K562 (cell line): ENCODE results near the gene ANKS3. TPM values are rescaled to one million over a fixed set of nuclear protein-coding genes. Genes with fewer than 3 reads are reported as not detected.

Experiments used
- ATAC-seq: fragments of 200-7000 bp; cut with Tn5 transposase; 3 replicates; pipeline ENCODE4 v1.9.1; 2020; ENCODE audit warnings: moderate library complexity
- BruUV-seq: library from RNA; stranded (reverse); fragments of 400-500 nt; replicated peaks from 2 replicates; lab custom pipeline; 2021; lab: Mats Ljungman, UMichigan
- CTCF ChIA-PET: fragments of 300-600 bp; formaldehyde crosslinking; extraction: SDS; loops from one replicate; lab custom pipeline; 2021; ENCODE audit warnings: low intra/inter-chr PET ratio; lab: Yijun Ruan, JAX
- POLR2A ChIA-PET: fragments of 300-600, 350-650 bp; sonication (Branson Sonifier 250); formaldehyde crosslinking; extraction: SDS; loops from one replicate; lab custom pipeline; 2021; ENCODE audit warnings: antibody characterized with exemption, inconsistent platforms; lab: Yijun Ruan, JAX
- DNase-seq, 4 experiments: peaks; one replicate each; pipeline versions ENCODE4 v3.0.0 to v3.0.0-alpha.2; 2011 to 2018; ENCODE audit warnings: low spot score in 3 of 4, mixed read lengths in 3 of 4; ENCODE audit errors: extremely low read depth in 1 of 4
- FAIRE-seq: peaks from 2 replicates; lab custom pipeline; 2011; peaks lifted over from hg19 to GRCh38; lab: Jason Lieb, UNC
- H2AFZ ChIP-seq: 2 replicates; pipeline ENCODE4 v1.6.0; 2011; ENCODE audit warnings: low read depth, low read length, control low read depth, inconsistent platforms
- H3K27ac ChIP-seq: fragments of 200-600 bp; 3 replicates; pipeline ENCODE4 v1.8.0; 2011; ENCODE audit warnings: low read depth, mild to moderate bottlenecking, control low read depth, inconsistent platforms, low read length, moderate library complexity, mixed read lengths; ENCODE audit errors: extremely low read depth
- H3K27me3 ChIP-seq, 2 experiments: fragments of 300-600 bp in 1 of 2; 2 replicates in 1 of 2; 3 replicates in 1 of 2; pipeline versions ENCODE4 v1.6.0 to v1.8.0; 2011; ENCODE audit warnings: inconsistent platforms in 2 of 2, low read length in 2 of 2, mild to moderate bottlenecking in 1 of 2, mixed read lengths in 1 of 2, moderate library complexity in 1 of 2; ENCODE audit not compliant: control insufficient read depth in 2 of 2, insufficient read depth in 2 of 2
- H3K36me3 ChIP-seq: fragments of 300-600 bp; 3 replicates; pipeline ENCODE4 v1.8.0; 2011; ENCODE audit warnings: mild to moderate bottlenecking, low read length, inconsistent platforms; ENCODE audit not compliant: control insufficient read depth, insufficient read depth
- H3K4me1 ChIP-seq, 2 experiments: fragments of 200-600 bp in 1 of 2; replicated peaks in 1 of 2; 2 replicates in 1 of 2; 3 replicates in 1 of 2; pipeline versions ENCODE4 v1.5.1 to v1.8.0; 2011; ENCODE audit warnings: inconsistent platforms in 2 of 2, low read length in 2 of 2, mild to moderate bottlenecking in 1 of 2, mixed read lengths in 1 of 2, moderate library complexity in 1 of 2; ENCODE audit not compliant: control insufficient read depth in 2 of 2, insufficient read depth in 2 of 2
- H3K4me2 ChIP-seq: 2 replicates; pipeline ENCODE4 v1.6.1; 2011; ENCODE audit warnings: low read length, control low read depth, inconsistent platforms, mixed read lengths; ENCODE audit not compliant: insufficient read depth
- H3K4me3 ChIP-seq: fragments of 200-600 bp; sonication (generic), shearing (Covaris generic); 2 replicates; pipeline ENCODE4 v1.5.1; 2016; ENCODE audit warnings: control low read depth, inconsistent platforms
- H3K79me2 ChIP-seq: fragments of 200-600 bp; 3 replicates; pipeline ENCODE4 v1.8.0; 2011; ENCODE audit warnings: low read length, inconsistent platforms; ENCODE audit not compliant: control insufficient read depth, insufficient read depth
- H3K9ac ChIP-seq, 2 experiments: 2 replicates each; pipeline versions ENCODE4 v1.6.0 to v1.6.1; 2011; ENCODE audit warnings: low read depth in 2 of 2, low read length in 2 of 2, control low read depth in 1 of 2, inconsistent platforms in 1 of 2, mild to moderate bottlenecking in 1 of 2, mixed read lengths in 1 of 2; ENCODE audit not compliant: insufficient read depth in 1 of 2
- H3K9me1 ChIP-seq: one replicate; pipeline ENCODE4 v1.6.0; 2011; ENCODE audit warnings: inconsistent platforms, mild to moderate bottlenecking, low read length, moderate library complexity; ENCODE audit not compliant: control insufficient read depth, insufficient read depth
- H3K9me3 ChIP-seq: replicated peaks from 2 replicates; pipeline ENCODE4 v1.5.1; 2011; ENCODE audit warnings: low read depth, low read length, inconsistent platforms; ENCODE audit not compliant: control insufficient read depth, insufficient read depth
- H4K20me1 ChIP-seq: replicated peaks from 2 replicates; pipeline ENCODE4 v1.6.1; 2011; ENCODE audit warnings: low read length, inconsistent platforms, mixed read lengths; ENCODE audit not compliant: control insufficient read depth, insufficient read depth
- EHMT2 ChIP-seq: fragments of 450-650 bp; IDR thresholded peaks from 2 replicates; pipeline ENCODE4 v1.6.1; 2018; ENCODE audit warnings: antibody characterized with exemption
- PCBP2 ChIP-seq: fragments of 200-400 bp; formaldehyde crosslinking; IDR thresholded peaks from 2 replicates; pipeline ENCODE4 v1.6.1; 2018; ENCODE audit warnings: low read length, low read depth, mild to moderate bottlenecking, moderate library complexity; ENCODE audit not compliant: poor library complexity, severe bottlenecking
- SMARCA5 ChIP-seq: fragments of 450-650 bp; IDR thresholded peaks from 2 replicates; pipeline ENCODE4 v1.6.1; 2016
- SUPT5H ChIP-seq: fragments of 450-650 bp; IDR thresholded peaks from 2 replicates; pipeline ENCODE4 v1.6.1; 2016
- ZKSCAN8 ChIP-seq: fragments of 200-800 bp; sonication (Bioruptor generic); IDR thresholded peaks from 2 replicates; pipeline ENCODE4 v1.6.1; 2016; ENCODE audit warnings: missing genetic modification characterization, missing compliant biosample characterization
- ZNF263 ChIP-seq: sonication (generic); formaldehyde crosslinking; IDR thresholded peaks from 2 replicates; pipeline ENCODE4 v1.8.0; 2022; ENCODE audit warnings: mild to moderate bottlenecking, missing genetic modification reagents, borderline replicate concordance
- ZNF408 ChIP-seq: fragments of 250-450 bp; sonication (Bioruptor Pico); IDR thresholded peaks from 2 replicates; pipeline ENCODE4 v1.4.0; 2020; ENCODE audit warnings: low read depth, mild to moderate bottlenecking, moderate library complexity
- WGBS: fragments of 100-300 bp; shearing (Covaris generic); methylation state at CpG from one replicate; pipeline ENCODE4 v1.1.6; 2016; ENCODE audit warnings: low coverage, mixed read lengths; ENCODE audit not compliant: insufficient coverage; ENCODE audit errors: missing lambda C conversion rate; 5-methylcytosine and 5-hydroxymethylcytosine counted together
- in situ Hi-C: fragments of 300-500 bp; cut with MboI; formaldehyde crosslinking; loops from 4 replicates; pipeline ENCODE4 v1.15.0; 2018; ENCODE audit warnings: inconsistent platforms, mixed read lengths
- intact Hi-C: fragments of 100-400 bp; cut with micrococcal nuclease; formaldehyde crosslinking; loops from 2 replicates; pipeline ENCODE4 v1.14.2; 2022
- polyA plus RNA-seq, 8 experiments: library from polyadenylated mRNA; depleted of rRNA in 4 of 8; stranded (reverse) in 5 of 8; unstranded in 3 of 8; fragments of >200 nt; fragmentation: Nextera tagmentation in 2 of 8; fragmentation: Illumina TruSeq in 1 of 8; extraction: Ambion mirVana in 2 of 8; extraction: Trizol in 1 of 8; gene quantifications; 2 replicates each; pipeline versions ENCODE4 v1.2.1 to v1.2.3, GENCODE V29; 2011 to 2014; ENCODE audit warnings: inconsistent platforms in 1 of 8, missing spikeins in 1 of 8
- total RNA-seq, 7 experiments: library from RNA; depleted of rRNA in 6 of 7; stranded (reverse); fragments of >200 nt in 6 of 7; fragmentation: Illumina TruSeq in 2 of 7; extraction: Trizol in 2 of 7; gene quantifications; 2 replicates each; pipeline versions ENCODE4 v1.2.1 to v1.2.3, GENCODE V29; 2011 to 2021; ENCODE audit warnings: low replicate concordance in 1 of 7

Gene ANKS3
- total and polyA plus RNA-seq, 9 of the 15 experiments (the other 6 are each of a cell fraction or from before 2014, with no cell fraction given), result 0.43 to 25.7 (median 14.8) TPM

DNA sequence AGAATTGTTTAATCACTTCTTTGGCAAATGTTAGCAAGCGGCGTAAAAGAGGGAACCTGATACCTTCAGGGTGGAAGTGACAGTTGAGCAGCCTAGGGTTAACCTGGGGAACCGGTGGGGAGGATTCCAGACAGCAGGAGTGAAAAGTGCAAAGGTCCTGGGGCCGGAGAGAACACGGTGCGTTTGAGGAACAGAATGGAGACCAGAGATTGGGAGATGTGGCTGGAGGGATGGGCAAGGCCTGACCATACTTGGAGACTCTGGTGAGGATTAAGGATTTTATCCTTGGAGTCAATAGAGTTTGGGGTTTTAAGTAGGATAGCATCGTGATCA is 35.2 kb upstream of the ANKS3 start:
- WGBS, result 26% methylated on average over 7 of the region's 7 CpGs
- Histone ChIP-seq H2AFZ (peak overlapping the region; percentile 91), H3K27me3 (no peaks in the 10 kb centered on the region), H3K9me1 (no peaks in the 10 kb centered on the region), H3K4me1 (peaks cover 21 to 39% of the 10 kb centered on the region in 2 experiments), H3K4me2 (peak overlapping the region; percentile 82), H3K9me3 (no peaks in the 10 kb centered on the region), H4K20me1 (no peaks in the 10 kb centered on the region), H3K4me3 (peak overlapping the region; percentile 40), H3K27ac (peak overlapping the region; percentile 23; the same call in 1 of the 3 replicates), H3K36me3 (peaks cover 10% of the 10 kb centered on the region; the same call in 2 of the 3 replicates), H3K9ac (peak overlapping the region; percentile 62 to 90; a peak in 2 of 4 replicates), H3K79me2 (peaks cover 21% of the 10 kb centered on the region)
- in situ Hi-C loops, result no loop called here
- CTCF ChIA-PET, result no interaction called here
- BruUV-seq, result no TSS peak
- TF ChIP-seq PCBP2 (no peak), ZNF263 (peak; percentile 81), SMARCA5 (peak; percentile 66; the same call in 1 of the 2 replicates), ZKSCAN8 (peak; percentile 67; the same call in 1 of the 2 replicates), SUPT5H (no peak), EHMT2 (0 out of 2 replicates have a peak, but pooled peaks have one; percentile 16), ZNF408 (CRISPR knock-in tag) (no peak)
- FAIRE-seq, result no peak
- POLR2A ChIA-PET, result interaction anchor here (0.7 to 2.3 kb wide), 4 partner anchors 8 to 153 kb away, joined by 5 to 9 read pairs (median 6); partner anchors contain the start of genes ANKS3 and DNAAF8
- DNase-seq, result no peak
- no peak for ATAC-seq
- intact Hi-C loops, result loop anchor here (2.0 kb wide), 1 partner anchor 36 kb away; no protein-coding TSS in a partner anchor
